ENCODE data around the gene CFAP53.

- TF ChIP-seq, protein P1, sequence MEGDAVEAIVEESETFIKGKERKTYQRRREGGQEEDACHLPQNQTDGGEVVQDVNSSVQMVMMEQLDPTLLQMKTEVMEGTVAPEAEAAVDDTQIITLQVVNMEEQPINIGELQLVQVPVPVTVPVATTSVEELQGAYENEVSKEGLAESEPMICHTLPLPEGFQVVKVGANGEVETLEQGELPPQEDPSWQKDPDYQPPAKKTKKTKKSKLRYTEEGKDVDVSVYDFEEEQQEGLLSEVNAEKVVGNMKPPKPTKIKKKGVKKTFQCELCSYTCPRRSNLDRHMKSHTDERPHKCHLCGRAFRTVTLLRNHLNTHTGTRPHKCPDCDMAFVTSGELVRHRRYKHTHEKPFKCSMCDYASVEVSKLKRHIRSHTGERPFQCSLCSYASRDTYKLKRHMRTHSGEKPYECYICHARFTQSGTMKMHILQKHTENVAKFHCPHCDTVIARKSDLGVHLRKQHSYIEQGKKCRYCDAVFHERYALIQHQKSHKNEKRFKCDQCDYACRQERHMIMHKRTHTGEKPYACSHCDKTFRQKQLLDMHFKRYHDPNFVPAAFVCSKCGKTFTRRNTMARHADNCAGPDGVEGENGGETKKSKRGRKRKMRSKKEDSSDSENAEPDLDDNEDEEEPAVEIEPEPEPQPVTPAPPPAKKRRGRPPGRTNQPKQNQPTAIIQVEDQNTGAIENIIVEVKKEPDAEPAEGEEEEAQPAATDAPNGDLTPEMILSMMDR (IDR thresholded peaks at IDR 0.05; ENCODE audit: insufficient read depth, low read depth, low read length): no peak
- TF ChIP-seq EZH2 (IDR thresholded peaks at IDR 0.05; ENCODE audit: insufficient read depth, low read length): no peak
Observed at GRCh38 chr18:50201476-50202018, 64.7 kb downstream of the CFAP53 start.

All from astrocyte (in vitro differentiated cells and primary cell).